ENCODE measurements around the gene HLA-DPB1. TPM values are rescaled to one million over a fixed set of nuclear protein-coding genes. Genes with fewer than 3 reads are reported as not detected.
"Not testable (repeated sequence)": the region's sequence is repeated elsewhere in the genome, so short reads cannot be mapped to it uniquely, and the experiment has no call there.

The HLA-DPB1 gene
- total RNA-seq, 1 experiment from 2014 or later = 236 TPM

DNA sequence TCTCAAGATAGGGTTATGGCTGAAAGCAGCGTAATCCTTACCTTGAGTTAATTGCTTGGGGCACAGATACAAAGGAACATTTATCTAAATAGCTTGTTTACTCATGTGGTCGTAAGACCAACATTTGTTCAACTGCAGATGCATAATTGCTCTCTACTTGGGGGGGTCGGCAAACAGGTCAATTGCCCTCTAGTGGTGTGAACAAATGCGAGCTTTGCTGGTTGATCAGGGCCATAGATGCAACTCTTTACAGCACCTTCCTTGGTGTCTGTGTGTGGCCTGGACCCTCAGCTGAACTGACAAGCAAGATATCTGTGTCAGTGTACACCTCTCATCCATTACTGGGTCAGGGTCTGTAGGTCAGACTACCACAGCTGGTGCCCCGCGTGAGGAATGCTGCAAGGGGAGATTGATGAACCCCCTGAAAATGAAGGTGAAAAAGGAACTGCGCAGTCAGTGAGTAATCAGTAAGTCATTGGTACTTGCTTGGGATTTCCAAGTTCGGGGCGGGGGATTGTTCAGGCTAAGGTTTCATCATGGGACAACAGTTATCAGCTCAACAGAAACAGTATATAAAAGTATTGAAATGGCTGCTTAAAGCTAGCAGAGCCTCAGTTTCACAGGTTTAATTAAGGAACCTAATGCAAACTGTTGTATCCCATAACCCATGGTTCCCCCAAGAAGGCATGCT, 26.3 kb upstream of the HLA-DPB1 start:
- Histone ChIP-seq H3K27ac (ENCODE audit: low read length) (no peak overlapping the region), H3K4me2 (ENCODE audit: low read depth, low read length, poor library complexity, severe bottlenecking) (no peak overlapping the region), H3K4me3 (ENCODE audit: low read length) (no peak overlapping the region), H3K36me3 (ENCODE audit: insufficient read depth, low read length) (no peaks in the 10 kb centered on the region), H3K79me2 (ENCODE audit: low read length) (no peaks in the 10 kb centered on the region), H3K9me2 (replicated peaks; ENCODE audit: insufficient read depth, low read length) (no peaks in the 10 kb centered on the region), H3K27me3 (ENCODE audit: low read length) (no peaks in the 10 kb centered on the region), H3K9me3 (ENCODE audit: low read length) (no peaks in the 10 kb centered on the region), H4K20me1 (ENCODE audit: insufficient read depth, low read depth, low read length) (no peaks in the 10 kb centered on the region), H2AFZ (ENCODE audit: low read length) (no peak overlapping the region), H3K4me1 (ENCODE audit: low read length) (peaks cover 4% of the 10 kb centered on the region; the same call in 1 of the 2 replicates), H3K9ac (ENCODE audit: low read length) (no peak overlapping the region)
- DNase-seq = peak; percentile 71

DNA sequence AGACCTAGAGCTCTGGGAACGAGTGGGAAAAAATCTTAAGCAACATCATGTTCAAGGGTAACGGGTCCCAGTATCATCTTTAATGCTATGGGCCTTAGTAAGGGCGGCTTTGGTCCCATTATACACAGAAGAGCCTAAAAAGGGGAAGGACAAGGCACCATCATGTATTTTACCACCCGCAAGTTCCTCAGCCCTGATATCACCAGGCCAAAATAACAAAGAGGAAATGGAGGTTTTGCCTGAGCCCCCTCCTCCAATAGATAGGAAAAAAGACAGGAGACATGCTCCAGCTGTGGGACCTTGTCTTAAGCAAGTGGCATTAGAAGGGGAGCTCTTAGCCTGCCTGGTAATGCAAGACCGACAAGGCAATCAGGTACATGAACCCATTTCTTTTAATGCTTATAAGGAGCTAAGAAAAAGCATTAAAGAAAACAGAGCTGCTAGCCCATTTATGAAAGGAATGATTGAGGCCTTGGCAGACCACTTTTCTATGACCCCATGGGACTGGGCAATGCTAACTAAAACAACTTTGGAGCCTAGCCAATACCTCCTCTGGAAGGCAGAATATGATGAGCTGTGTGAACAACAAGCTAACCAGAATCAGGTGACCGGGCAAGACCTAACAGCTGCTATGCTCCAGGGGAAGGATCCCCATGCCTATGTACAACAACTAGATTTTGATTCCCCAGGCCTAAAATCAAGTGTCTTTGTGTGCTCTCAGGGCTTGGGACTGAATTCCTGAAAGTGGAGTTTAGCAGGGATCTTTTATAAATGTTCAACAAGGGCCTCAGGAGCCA, 25.6 kb upstream of the HLA-DPB1 start:
- H3K9me3 ChIP-seq (ENCODE audit: low read length) = no peaks in the 10 kb centered on the region
- H3K9me2 ChIP-seq (replicated peaks; ENCODE audit: insufficient read depth, low read length) = no peaks in the 10 kb centered on the region
- H3K36me3 ChIP-seq (ENCODE audit: insufficient read depth, low read length) = no peaks in the 10 kb centered on the region
- no peak for DNase-seq
- peaks cover 4% of the 10 kb centered on the region; the same call in 1 of the 2 replicates for H3K4me1 ChIP-seq (ENCODE audit: low read length)
- H3K27me3 ChIP-seq (ENCODE audit: low read length) = no peaks in the 10 kb centered on the region
- no peak overlapping the region for H3K4me2 ChIP-seq (ENCODE audit: low read depth, low read length, poor library complexity, severe bottlenecking)
- no peak overlapping the region for H2AFZ ChIP-seq (ENCODE audit: low read length)
- H3K79me2 ChIP-seq (ENCODE audit: low read length) = no peaks in the 10 kb centered on the region
- no peaks in the 10 kb centered on the region for H4K20me1 ChIP-seq (ENCODE audit: insufficient read depth, low read depth, low read length)
- no peak overlapping the region for H3K9ac ChIP-seq (ENCODE audit: low read length)
- no peak overlapping the region for H3K4me3 ChIP-seq (ENCODE audit: low read length)
- H3K27ac ChIP-seq (ENCODE audit: low read length) = no peak overlapping the region

DNA sequence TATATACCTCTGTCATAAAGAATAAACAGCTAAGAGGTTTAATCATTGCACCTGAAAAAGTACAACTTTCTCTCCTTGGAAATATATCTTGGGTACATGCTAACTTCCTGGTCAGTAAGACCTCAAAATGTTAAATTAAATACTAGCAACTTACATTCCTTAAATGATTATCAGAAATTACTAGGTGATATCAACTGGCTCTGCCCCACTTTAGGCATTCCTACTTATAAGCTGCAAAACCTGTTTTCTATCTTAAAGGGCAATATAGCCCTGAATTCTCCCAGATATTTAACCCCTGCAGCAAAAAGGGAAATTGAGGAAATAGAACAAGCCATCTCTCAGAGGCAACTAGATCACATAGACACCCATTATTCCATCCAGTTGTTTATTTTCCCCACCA, 23.2 kb upstream of the HLA-DPB1 start:
- no peaks in the 10 kb centered on the region for H3K79me2 ChIP-seq (ENCODE audit: low read length)
- H4K20me1 ChIP-seq (ENCODE audit: insufficient read depth, low read depth, low read length) = no peaks in the 10 kb centered on the region
- no peak for DNase-seq
- peaks cover 3% of the 10 kb centered on the region; the same call in 1 of the 2 replicates for H3K27me3 ChIP-seq (ENCODE audit: low read length)
- H2AFZ ChIP-seq (ENCODE audit: low read length) = no peak overlapping the region
- H3K9ac ChIP-seq (ENCODE audit: low read length) = no peak overlapping the region
- H3K4me2 ChIP-seq (ENCODE audit: low read depth, low read length, poor library complexity, severe bottlenecking) = no peak overlapping the region
- H3K4me3 ChIP-seq (ENCODE audit: low read length) = no peak overlapping the region
- H3K4me1 ChIP-seq (ENCODE audit: low read length) = peaks cover 9% of the 10 kb centered on the region
- no peaks in the 10 kb centered on the region for H3K36me3 ChIP-seq (ENCODE audit: insufficient read depth, low read length)
- no peak overlapping the region for H3K27ac ChIP-seq (ENCODE audit: low read length)
- H3K9me3 ChIP-seq (ENCODE audit: low read length) = no peaks in the 10 kb centered on the region
- H3K9me2 ChIP-seq (replicated peaks; ENCODE audit: insufficient read depth, low read length) = no peaks in the 10 kb centered on the region

DNA sequence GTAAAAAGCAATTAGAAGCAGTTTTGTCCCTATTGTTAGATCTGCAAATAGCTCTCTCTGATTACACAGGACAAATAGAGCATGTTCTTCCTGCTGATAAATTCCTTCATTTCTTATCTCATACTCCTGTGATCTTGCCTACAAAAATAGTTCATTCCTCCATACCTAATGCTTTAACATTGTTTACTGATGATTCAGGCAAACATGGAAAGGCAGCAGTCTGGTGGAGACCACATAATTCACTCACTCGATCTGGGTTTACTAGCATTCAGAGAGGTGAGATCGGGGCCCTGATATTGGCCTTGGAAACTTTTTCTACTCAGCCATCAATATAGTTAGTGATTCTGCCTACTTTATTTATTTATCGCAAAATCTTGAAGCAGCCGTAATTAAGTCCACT, 22.6 kb upstream of the HLA-DPB1 start:
- Histone ChIP-seq H3K36me3 (ENCODE audit: insufficient read depth, low read length) (no peaks in the 10 kb centered on the region), H3K4me2 (ENCODE audit: low read depth, low read length, poor library complexity, severe bottlenecking) (no peak overlapping the region), H3K4me1 (ENCODE audit: low read length) (peaks cover 15% of the 10 kb centered on the region), H4K20me1 (ENCODE audit: insufficient read depth, low read depth, low read length) (no peaks in the 10 kb centered on the region), H3K9me3 (ENCODE audit: low read length) (no peaks in the 10 kb centered on the region), H3K4me3 (ENCODE audit: low read length) (no peak overlapping the region), H3K27ac (ENCODE audit: low read length) (no peak overlapping the region), H3K9me2 (replicated peaks; ENCODE audit: insufficient read depth, low read length) (no peaks in the 10 kb centered on the region), H3K27me3 (ENCODE audit: low read length) (peaks cover 3% of the 10 kb centered on the region; the same call in 1 of the 2 replicates), H2AFZ (ENCODE audit: low read length) (no peak overlapping the region), H3K79me2 (ENCODE audit: low read length) (no peaks in the 10 kb centered on the region), H3K9ac (ENCODE audit: low read length) (no peak overlapping the region)
- no peak for DNase-seq

DNA sequence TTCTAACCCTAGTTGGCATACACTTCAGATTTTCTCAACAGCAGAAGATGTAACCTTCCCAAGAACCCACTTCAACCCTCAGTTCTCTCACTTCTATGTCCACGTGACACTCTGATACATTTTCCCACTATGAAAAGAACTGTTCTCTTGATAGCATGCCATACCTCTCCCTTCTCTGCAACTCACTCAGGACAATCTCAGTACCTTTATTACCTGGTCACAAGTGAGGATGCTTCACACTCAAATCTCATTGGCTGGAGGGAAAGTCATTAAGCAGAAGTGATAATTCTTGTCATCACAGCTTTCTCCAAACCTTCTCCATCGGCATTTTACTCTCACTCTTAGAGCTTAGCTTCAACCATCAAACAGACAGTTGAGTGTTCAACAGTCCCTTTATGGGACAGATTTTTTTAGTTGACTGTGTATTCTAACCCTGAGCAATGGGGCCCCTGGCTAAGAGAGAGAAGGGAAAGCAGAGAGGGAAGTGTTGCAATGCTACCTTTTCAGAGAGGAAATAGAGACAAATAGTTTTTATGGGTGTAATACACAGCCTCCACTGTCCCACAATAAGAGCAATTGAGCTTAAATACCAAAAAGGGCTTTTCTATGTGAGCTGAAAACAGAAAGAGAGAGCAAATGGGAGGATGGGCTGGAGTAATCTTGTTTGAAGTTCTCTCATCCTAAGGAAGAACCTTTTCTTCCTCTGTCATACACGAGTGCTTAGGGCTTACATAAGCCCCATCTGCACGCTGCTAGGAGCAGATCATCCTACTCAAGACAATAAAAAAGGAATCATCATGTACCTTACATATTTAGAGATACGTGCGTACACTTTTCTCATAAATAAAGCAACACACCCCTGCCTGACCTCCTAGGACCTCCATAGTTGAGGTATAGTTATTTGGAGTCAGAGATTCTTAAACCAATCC, 18.3 kb upstream of the HLA-DPB1 start:
- peak; percentile 67 for DNase-seq
- Histone ChIP-seq H3K4me2 (ENCODE audit: low read depth, low read length, poor library complexity, severe bottlenecking) (peak overlapping the region; percentile 43), H2AFZ (ENCODE audit: low read length) (peak overlapping the region; percentile 73), H3K27ac (ENCODE audit: low read length) (no peak overlapping the region), H3K27me3 (ENCODE audit: low read length) (peaks cover 3% of the 10 kb centered on the region; the same call in 1 of the 2 replicates), H3K4me3 (ENCODE audit: low read length) (no peak overlapping the region), H3K36me3 (ENCODE audit: insufficient read depth, low read length) (no peaks in the 10 kb centered on the region), H3K4me1 (ENCODE audit: low read length) (peaks cover 28% of the 10 kb centered on the region), H3K9me2 (replicated peaks; ENCODE audit: insufficient read depth, low read length) (no peaks in the 10 kb centered on the region), H3K9me3 (ENCODE audit: low read length) (peaks cover 4% of the 10 kb centered on the region; the same call in 1 of the 2 replicates), H4K20me1 (ENCODE audit: insufficient read depth, low read depth, low read length) (no peaks in the 10 kb centered on the region), H3K79me2 (ENCODE audit: low read length) (no peaks in the 10 kb centered on the region), H3K9ac (ENCODE audit: low read length) (peak overlapping the region; percentile 17)

DNA sequence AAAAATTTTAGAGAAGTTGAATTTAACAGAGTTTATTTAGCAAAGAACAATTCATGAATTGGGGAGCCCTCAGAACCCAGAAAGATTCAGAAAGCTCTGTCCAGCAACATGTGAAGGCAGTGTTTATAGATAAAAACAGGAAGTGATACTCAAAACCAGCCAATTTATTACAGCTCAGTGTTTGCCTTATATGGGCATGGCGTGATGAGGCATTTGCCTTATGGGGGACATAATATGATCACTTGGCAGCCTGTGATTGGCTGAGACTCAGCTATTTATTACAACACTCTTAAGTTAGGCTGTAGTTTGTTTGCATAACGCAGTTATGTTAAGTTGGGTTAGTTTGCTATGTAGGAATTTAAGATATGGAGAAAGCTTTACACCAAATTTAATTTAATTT, 13.8 kb upstream of the HLA-DPB1 start:
- no peak overlapping the region; the same call in 1 of the 2 replicates for H3K4me3 ChIP-seq (ENCODE audit: low read length)
- no peaks in the 10 kb centered on the region for H3K79me2 ChIP-seq (ENCODE audit: low read length)
- H3K9me2 ChIP-seq (replicated peaks; ENCODE audit: insufficient read depth, low read length) = no peaks in the 10 kb centered on the region
- H3K4me2 ChIP-seq (ENCODE audit: low read depth, low read length, poor library complexity, severe bottlenecking) = peak overlapping the region; percentile 36
- peak; percentile 90 for DNase-seq
- H3K4me1 ChIP-seq (ENCODE audit: low read length) = peaks cover 31% of the 10 kb centered on the region
- no peaks in the 10 kb centered on the region for H4K20me1 ChIP-seq (ENCODE audit: insufficient read depth, low read depth, low read length)
- H3K27me3 ChIP-seq (ENCODE audit: low read length) = peaks cover 1% of the 10 kb centered on the region; the same call in 1 of the 2 replicates
- H3K27ac ChIP-seq (ENCODE audit: low read length) = peak overlapping the region; percentile 79
- peak overlapping the region; percentile 35; the same call in 1 of the 2 replicates for H2AFZ ChIP-seq (ENCODE audit: low read length)
- H3K36me3 ChIP-seq (ENCODE audit: insufficient read depth, low read length) = peaks cover 23% of the 10 kb centered on the region
- no peak overlapping the region for H3K9ac ChIP-seq (ENCODE audit: low read length)
- H3K9me3 ChIP-seq (ENCODE audit: low read length) = peaks cover 9% of the 10 kb centered on the region; the same call in 1 of the 2 replicates

DNA sequence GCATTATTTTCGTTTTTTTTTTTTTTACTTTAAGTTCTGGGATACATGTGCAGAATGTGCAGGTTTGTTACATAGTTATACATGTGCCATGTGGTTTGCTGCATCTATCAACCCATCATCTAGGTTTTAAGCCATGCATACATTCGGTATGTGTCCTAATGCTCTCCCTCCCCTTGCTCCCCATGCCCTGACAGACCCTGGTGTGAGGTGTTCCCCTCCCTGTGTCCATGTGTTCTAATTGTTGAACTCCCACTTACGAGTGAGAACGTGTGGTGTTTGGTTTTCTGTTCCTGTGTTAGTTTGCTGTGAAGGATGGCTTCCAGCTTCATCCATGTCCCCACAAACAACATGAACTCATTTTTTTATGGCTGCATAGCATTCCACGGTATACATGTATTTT, 12.4 kb upstream of the HLA-DPB1 start:
- Histone ChIP-seq H3K36me3 (ENCODE audit: insufficient read depth, low read length) (peaks cover 38% of the 10 kb centered on the region), H3K27ac (ENCODE audit: low read length) (peak overlapping the region; percentile 79; the same call in 1 of the 2 replicates), H3K4me1 (ENCODE audit: low read length) (peaks cover 17% of the 10 kb centered on the region)
- not testable (repeated sequence) for H3K4me2 ChIP-seq (ENCODE audit: low read depth, low read length, poor library complexity, severe bottlenecking); H3K27me3 ChIP-seq (ENCODE audit: low read length); H2AFZ ChIP-seq (ENCODE audit: low read length); DNase-seq; H3K9me2 ChIP-seq (replicated peaks; ENCODE audit: insufficient read depth, low read length); H3K4me3 ChIP-seq (ENCODE audit: low read length); H3K79me2 ChIP-seq (ENCODE audit: low read length); H3K9me3 ChIP-seq (ENCODE audit: low read length); H3K9ac ChIP-seq (ENCODE audit: low read length); H4K20me1 ChIP-seq (ENCODE audit: insufficient read depth, low read depth, low read length)

All from Karpas-422 (cell line).